ENCODE results near the gene KIDINS220. TPM values are rescaled to one million over a fixed set of nuclear protein-coding genes. Genes with fewer than 3 reads are reported as not detected.

The KIDINS220 gene
- total and polyA plus RNA-seq, 2 of the 13 experiments (the other 11 are each of a cell fraction or from before 2014, with no cell fraction given) = 25.2 to 32.3 TPM

DNA sequence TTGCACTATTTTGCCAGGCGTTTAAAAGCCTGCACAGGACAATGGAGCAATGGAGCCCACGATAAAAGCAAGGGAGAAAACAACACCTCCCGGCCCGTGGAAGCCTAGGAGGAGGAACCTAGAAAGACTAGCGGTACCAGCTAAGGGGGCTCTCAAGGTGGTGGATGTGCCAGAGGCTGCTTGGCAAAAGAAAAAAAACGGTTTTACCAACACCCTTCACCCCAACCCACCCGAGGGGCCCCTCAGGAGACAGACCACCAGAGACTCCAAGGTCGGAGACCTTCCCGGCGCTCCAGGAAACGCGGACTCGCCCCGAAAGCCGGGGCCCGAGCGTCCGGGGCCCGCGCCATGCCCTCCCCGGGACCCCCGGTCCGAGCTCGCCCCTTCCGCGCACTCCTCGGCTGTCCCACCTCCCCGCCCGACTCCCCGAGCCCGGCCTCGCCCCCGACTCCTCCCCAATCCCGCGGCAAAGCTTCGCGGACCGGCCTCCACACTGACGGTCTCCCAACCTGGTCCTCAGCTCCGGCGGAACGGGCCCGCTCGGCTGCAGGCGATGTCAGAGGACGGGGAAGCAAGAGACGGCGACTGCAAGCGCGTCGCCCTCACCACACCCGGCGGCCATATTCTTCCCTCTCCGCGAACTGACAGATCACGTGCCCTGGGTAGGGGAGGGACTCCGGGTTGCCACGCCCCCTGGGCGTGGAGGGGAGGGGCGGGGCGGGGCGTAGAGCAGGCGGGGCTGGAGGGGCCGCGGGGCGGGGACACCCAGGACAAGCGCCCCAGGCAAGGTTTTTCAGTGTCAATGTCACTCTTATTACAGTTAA lies at the start of gene KIDINS220 (continued):
- TF ChIP-seq, protein P1, sequence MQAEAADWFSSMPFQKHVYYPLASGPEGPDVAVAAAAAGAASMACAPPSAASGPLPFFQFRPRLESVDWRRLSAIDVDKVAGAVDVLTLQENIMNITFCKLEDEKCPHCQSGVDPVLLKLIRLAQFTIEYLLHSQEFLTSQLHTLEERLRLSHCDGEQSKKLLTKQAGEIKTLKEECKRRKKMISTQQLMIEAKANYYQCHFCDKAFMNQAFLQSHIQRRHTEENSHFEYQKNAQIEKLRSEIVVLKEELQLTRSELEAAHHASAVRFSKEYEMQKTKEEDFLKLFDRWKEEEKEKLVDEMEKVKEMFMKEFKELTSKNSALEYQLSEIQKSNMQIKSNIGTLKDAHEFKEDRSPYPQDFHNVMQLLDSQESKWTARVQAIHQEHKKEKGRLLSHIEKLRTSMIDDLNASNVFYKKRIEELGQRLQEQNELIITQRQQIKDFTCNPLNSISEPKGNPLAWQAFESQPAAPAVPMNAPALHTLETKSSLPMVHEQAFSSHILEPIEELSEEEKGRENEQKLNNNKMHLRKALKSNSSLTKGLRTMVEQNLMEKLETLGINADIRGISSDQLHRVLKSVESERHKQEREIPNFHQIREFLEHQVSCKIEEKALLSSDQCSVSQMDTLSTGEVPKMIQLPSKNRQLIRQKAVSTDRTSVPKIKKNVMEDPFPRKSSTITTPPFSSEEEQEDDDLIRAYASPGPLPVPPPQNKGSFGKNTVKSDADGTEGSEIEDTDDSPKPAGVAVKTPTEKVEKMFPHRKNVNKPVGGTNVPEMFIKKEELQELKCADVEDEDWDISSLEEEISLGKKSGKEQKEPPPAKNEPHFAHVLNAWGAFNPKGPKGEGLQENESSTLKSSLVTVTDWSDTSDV (CRISPR knock-in tag; IDR thresholded peaks at IDR 0.05) = peak; percentile 25; the same call in 1 of the 2 replicates
- TF ChIP-seq FOXC1 (CRISPR knock-in tag; IDR thresholded peaks at IDR 0.05; ENCODE audit: borderline replicate concordance) (peak; percentile 53; the same call in 1 of the 2 replicates), ZNF382 (CRISPR knock-in tag; IDR thresholded peaks at IDR 0.05; ENCODE audit: borderline replicate concordance) (no peak), ZNF766 (CRISPR knock-in tag; IDR thresholded peaks at IDR 0.05; ENCODE audit: borderline replicate concordance) (no peak), MTA1 (CRISPR knock-in tag; IDR thresholded peaks at IDR 0.05; ENCODE audit: borderline replicate concordance) (peak; percentile 83; the same call in 1 of the 2 replicates), ZNF777 (CRISPR knock-in tag; IDR thresholded peaks at IDR 0.05) (peak; percentile 29; the same call in 1 of the 2 replicates), ZNF530 (CRISPR knock-in tag; IDR thresholded peaks at IDR 0.05; ENCODE audit: low read depth) (no peak), DR1 (CRISPR knock-in tag; IDR thresholded peaks at IDR 0.05) (peak; percentile 32; the same call in 1 of the 2 replicates), ZNF747 (CRISPR knock-in tag; IDR thresholded peaks at IDR 0.05; ENCODE audit: borderline replicate concordance) (0 out of 2 replicates have a peak, but pooled peaks have one; percentile 39), ZNF816 (CRISPR knock-in tag; IDR thresholded peaks at IDR 0.05; ENCODE audit: borderline replicate concordance) (0 out of 2 replicates have a peak, but pooled peaks have one; percentile 36), ZNF331 (CRISPR knock-in tag; IDR thresholded peaks at IDR 0.05) (peak; percentile 61; the same call in 1 of the 2 replicates)
- TF ChIP-seq, protein P2, sequence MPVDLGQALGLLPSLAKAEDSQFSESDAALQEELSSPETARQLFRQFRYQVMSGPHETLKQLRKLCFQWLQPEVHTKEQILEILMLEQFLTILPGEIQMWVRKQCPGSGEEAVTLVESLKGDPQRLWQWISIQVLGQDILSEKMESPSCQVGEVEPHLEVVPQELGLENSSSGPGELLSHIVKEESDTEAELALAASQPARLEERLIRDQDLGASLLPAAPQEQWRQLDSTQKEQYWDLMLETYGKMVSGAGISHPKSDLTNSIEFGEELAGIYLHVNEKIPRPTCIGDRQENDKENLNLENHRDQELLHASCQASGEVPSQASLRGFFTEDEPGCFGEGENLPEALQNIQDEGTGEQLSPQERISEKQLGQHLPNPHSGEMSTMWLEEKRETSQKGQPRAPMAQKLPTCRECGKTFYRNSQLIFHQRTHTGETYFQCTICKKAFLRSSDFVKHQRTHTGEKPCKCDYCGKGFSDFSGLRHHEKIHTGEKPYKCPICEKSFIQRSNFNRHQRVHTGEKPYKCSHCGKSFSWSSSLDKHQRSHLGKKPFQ (CRISPR knock-in tag; IDR thresholded peaks at IDR 0.05; ENCODE audit: insufficient replicate concordance) = peak; percentile 66
- TF ChIP-seq, protein P3, sequence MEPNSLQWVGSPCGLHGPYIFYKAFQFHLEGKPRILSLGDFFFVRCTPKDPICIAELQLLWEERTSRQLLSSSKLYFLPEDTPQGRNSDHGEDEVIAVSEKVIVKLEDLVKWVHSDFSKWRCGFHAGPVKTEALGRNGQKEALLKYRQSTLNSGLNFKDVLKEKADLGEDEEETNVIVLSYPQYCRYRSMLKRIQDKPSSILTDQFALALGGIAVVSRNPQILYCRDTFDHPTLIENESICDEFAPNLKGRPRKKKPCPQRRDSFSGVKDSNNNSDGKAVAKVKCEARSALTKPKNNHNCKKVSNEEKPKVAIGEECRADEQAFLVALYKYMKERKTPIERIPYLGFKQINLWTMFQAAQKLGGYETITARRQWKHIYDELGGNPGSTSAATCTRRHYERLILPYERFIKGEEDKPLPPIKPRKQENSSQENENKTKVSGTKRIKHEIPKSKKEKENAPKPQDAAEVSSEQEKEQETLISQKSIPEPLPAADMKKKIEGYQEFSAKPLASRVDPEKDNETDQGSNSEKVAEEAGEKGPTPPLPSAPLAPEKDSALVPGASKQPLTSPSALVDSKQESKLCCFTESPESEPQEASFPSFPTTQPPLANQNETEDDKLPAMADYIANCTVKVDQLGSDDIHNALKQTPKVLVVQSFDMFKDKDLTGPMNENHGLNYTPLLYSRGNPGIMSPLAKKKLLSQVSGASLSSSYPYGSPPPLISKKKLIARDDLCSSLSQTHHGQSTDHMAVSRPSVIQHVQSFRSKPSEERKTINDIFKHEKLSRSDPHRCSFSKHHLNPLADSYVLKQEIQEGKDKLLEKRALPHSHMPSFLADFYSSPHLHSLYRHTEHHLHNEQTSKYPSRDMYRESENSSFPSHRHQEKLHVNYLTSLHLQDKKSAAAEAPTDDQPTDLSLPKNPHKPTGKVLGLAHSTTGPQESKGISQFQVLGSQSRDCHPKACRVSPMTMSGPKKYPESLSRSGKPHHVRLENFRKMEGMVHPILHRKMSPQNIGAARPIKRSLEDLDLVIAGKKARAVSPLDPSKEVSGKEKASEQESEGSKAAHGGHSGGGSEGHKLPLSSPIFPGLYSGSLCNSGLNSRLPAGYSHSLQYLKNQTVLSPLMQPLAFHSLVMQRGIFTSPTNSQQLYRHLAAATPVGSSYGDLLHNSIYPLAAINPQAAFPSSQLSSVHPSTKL (CRISPR knock-in tag; IDR thresholded peaks at IDR 0.05) = peak; percentile 38; the same call in 1 of the 2 replicates
- TF ChIP-seq, protein P4, sequence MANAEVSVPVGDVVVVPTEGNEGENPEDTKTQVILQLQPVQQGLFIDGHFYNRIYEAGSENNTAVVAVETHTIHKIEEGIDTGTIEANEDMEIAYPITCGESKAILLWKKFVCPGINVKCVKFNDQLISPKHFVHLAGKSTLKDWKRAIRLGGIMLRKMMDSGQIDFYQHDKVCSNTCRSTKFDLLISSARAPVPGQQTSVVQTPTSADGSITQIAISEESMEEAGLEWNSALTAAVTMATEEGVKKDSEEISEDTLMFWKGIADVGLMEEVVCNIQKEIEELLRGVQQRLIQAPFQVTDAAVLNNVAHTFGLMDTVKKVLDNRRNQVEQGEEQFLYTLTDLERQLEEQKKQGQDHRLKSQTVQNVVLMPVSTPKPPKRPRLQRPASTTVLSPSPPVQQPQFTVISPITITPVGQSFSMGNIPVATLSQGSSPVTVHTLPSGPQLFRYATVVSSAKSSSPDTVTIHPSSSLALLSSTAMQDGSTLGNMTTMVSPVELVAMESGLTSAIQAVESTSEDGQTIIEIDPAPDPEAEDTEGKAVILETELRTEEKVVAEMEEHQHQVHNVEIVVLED (CRISPR knock-in tag; IDR thresholded peaks at IDR 0.05; ENCODE audit: borderline replicate concordance) = 0 out of 2 replicates have a peak, but pooled peaks have one; percentile 9
- TF ChIP-seq, protein P5, sequence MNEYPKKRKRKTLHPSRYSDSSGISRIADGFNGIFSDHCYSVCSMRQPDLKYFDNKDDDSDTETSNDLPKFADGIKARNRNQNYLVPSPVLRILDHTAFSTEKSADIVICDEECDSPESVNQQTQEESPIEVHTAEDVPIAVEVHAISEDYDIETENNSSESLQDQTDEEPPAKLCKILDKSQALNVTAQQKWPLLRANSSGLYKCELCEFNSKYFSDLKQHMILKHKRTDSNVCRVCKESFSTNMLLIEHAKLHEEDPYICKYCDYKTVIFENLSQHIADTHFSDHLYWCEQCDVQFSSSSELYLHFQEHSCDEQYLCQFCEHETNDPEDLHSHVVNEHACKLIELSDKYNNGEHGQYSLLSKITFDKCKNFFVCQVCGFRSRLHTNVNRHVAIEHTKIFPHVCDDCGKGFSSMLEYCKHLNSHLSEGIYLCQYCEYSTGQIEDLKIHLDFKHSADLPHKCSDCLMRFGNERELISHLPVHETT (CRISPR knock-in tag; conservative IDR thresholded peaks at IDR 0.05) = no peak; the same call in 1 of the 2 replicates

Measured in HepG2 (cell line).